ENCODE measurements around the gene CEMIP2.

DNA sequence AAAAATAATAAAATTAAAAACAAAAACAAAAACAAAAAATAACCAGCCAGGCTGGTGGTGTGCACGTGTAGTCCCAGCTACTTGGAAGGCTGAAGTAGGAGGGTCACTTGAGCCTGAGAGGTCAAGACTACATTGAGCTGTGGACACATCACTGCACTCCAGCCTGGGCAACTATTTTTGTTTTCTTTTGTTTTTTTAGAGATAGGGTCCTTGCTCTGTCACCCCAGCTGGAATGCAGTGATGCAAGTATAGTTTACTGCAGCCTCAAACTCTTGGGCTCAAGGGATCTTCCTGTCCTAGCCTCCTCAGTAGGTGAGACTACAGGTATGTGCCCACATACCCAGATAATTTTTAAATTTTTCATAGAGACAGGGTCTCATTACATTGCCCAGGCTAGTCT lies 80.6 kb downstream of the CEMIP2 start:
- TF ChIP-seq, protein P1, sequence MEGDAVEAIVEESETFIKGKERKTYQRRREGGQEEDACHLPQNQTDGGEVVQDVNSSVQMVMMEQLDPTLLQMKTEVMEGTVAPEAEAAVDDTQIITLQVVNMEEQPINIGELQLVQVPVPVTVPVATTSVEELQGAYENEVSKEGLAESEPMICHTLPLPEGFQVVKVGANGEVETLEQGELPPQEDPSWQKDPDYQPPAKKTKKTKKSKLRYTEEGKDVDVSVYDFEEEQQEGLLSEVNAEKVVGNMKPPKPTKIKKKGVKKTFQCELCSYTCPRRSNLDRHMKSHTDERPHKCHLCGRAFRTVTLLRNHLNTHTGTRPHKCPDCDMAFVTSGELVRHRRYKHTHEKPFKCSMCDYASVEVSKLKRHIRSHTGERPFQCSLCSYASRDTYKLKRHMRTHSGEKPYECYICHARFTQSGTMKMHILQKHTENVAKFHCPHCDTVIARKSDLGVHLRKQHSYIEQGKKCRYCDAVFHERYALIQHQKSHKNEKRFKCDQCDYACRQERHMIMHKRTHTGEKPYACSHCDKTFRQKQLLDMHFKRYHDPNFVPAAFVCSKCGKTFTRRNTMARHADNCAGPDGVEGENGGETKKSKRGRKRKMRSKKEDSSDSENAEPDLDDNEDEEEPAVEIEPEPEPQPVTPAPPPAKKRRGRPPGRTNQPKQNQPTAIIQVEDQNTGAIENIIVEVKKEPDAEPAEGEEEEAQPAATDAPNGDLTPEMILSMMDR (IDR thresholded peaks at IDR 0.05; ENCODE audit: insufficient read depth, low read length): no peak
- no peak for TF ChIP-seq REST (IDR thresholded peaks at IDR 0.05; ENCODE audit: insufficient replicate concordance, low read depth)
- no peak for TF ChIP-seq POLR2AphosphoS5 (IDR thresholded peaks at IDR 0.05; ENCODE audit: low read depth)
- no peak for TF ChIP-seq SPI1 (IDR thresholded peaks at IDR 0.05; ENCODE audit: borderline replicate concordance, low read depth)

Data from HL-60 (cell line).